GM12878 (cell line): ENCODE measurements around the gene MIEN1. TPM values are rescaled to one million over a fixed set of nuclear protein-coding genes. Genes with fewer than 3 reads are reported as not detected.

Source experiments
- ATAC-seq: fragments of 200-7000 bp; cut with Tn5 transposase; 3 replicates; pipeline ENCODE4 v1.9.1; 2020; ENCODE audit warnings: mild to moderate bottlenecking, moderate library complexity
- BruUV-seq: library from RNA; stranded (reverse); fragments of 400-500 nt; replicated peaks from 2 replicates; lab custom pipeline; 2021; lab: Mats Ljungman, UMichigan
- CTCF ChIA-PET: fragments of 300-600 bp; sonication (Branson Sonifier 250); formaldehyde crosslinking; extraction: SDS; loops from one replicate; lab custom pipeline; 2021; ENCODE audit warnings: inconsistent platforms; lab: Yijun Ruan, JAX
- POLR2A ChIA-PET: fragments of 350-600 bp; formaldehyde crosslinking; extraction: SDS; loops from one replicate; lab custom pipeline; 2021; ENCODE audit warnings: inconsistent platforms; lab: Charles Lee
- RAD21 ChIA-PET: fragments of 300-600 bp; sonication (Branson Sonifier 250); formaldehyde crosslinking; loops from one replicate; lab custom pipeline; 2023; ENCODE audit warnings: antibody characterized with exemption; ENCODE audit not compliant: unreplicated experiment; lab: Charles Lee
- SMC1A ChIA-PET: fragments of 300-600 bp; sonication (Branson Sonifier 250); formaldehyde crosslinking; loops from one replicate; lab custom pipeline; 2023; ENCODE audit not compliant: unreplicated experiment, uncharacterized antibody; lab: Charles Lee
- DNase-seq: peaks from one replicate; pipeline ENCODE4 v3.0.0-alpha.2; 2011; ENCODE audit warnings: low read depth, low spot score
- FAIRE-seq: peaks from 3 replicates; lab custom pipeline; 2011; peaks lifted over from hg19 to GRCh38; lab: Jason Lieb, UNC
- H2AFZ ChIP-seq: 2 replicates; pipeline ENCODE4 v1.6.0; 2011; ENCODE audit warnings: low read depth, low read length, control low read depth; ENCODE audit not compliant: control insufficient read depth
- H3K27ac ChIP-seq: 2 replicates; pipeline ENCODE4 v1.5.1; 2011; ENCODE audit warnings: control low read depth; ENCODE audit not compliant: control insufficient read depth, insufficient read depth
- H3K27me3 ChIP-seq, 2 experiments: replicated peaks in 1 of 2; 2 replicates each; pipeline versions ENCODE4 v1.6.0 to v1.6.1; 2011; ENCODE audit warnings: low read length in 1 of 2; ENCODE audit not compliant: control insufficient read depth in 2 of 2, insufficient read depth in 2 of 2
- H3K36me3 ChIP-seq, 2 experiments: 2 replicates each; pipeline ENCODE4 v1.5.1; 2011; ENCODE audit warnings: low read length in 1 of 2; ENCODE audit not compliant: control insufficient read depth in 2 of 2, insufficient read depth in 2 of 2
- H3K4me1 ChIP-seq: 2 replicates; pipeline ENCODE4 v1.6.1; 2011; ENCODE audit warnings: mild to moderate bottlenecking, low read length, moderate library complexity, mixed read lengths; ENCODE audit not compliant: control insufficient read depth, insufficient read depth
- H3K4me2 ChIP-seq: 2 replicates; pipeline ENCODE4 v1.6.0; 2011; ENCODE audit warnings: control low read depth; ENCODE audit not compliant: control insufficient read depth, insufficient read depth
- H3K4me3 ChIP-seq: fragments of 200-600 bp; sonication (generic); 2 replicates; pipeline ENCODE4 v1.5.1; 2016
- H3K79me2 ChIP-seq: 2 replicates; pipeline ENCODE4 v1.6.0; 2011; ENCODE audit warnings: low read length; ENCODE audit not compliant: control insufficient read depth, insufficient read depth
- H3K9ac ChIP-seq: 2 replicates; pipeline ENCODE4 v1.8.0; 2011; ENCODE audit warnings: low read length, control low read depth, mixed read lengths; ENCODE audit not compliant: control insufficient read depth, insufficient read depth
- H3K9me3 ChIP-seq: replicated peaks from 3 replicates; pipeline ENCODE4 v1.5.1; 2011; ENCODE audit warnings: mild to moderate bottlenecking, low read length; ENCODE audit not compliant: control insufficient read depth, insufficient read depth
- H4K20me1 ChIP-seq: 2 replicates; pipeline ENCODE4 v1.6.0; 2011; ENCODE audit not compliant: control insufficient read depth, insufficient read depth
- ELK1 ChIP-seq: IDR thresholded peaks from 2 replicates; pipeline ENCODE4 v1.6.1; 2012; ENCODE audit warnings: low read depth, low read length, improper control_type of control experiment
- FOXM1 ChIP-seq: IDR thresholded peaks from 2 replicates; pipeline ENCODE4 v1.6.1; 2012; ENCODE audit warnings: low read depth, mild to moderate bottlenecking, inconsistent platforms, low read length, moderate library complexity
- HDAC6 ChIP-seq: fragments of 200-600 bp; sonication (generic); IDR thresholded peaks from one replicate; pipeline ENCODE4 v1.8.0; 2017; ENCODE audit warnings: antibody characterized with exemption; ENCODE audit not compliant: unreplicated experiment
- IKZF1 ChIP-seq: fragments of 450-650 bp; conservative IDR thresholded peaks from 2 replicates; pipeline ENCODE4 v1.6.1; 2017; ENCODE audit warnings: antibody characterized with exemption, mild to moderate bottlenecking
- NFYB ChIP-seq: IDR thresholded peaks from 2 replicates; pipeline ENCODE4 v1.6.1; 2011; ENCODE audit warnings: low read depth, mild to moderate bottlenecking, low read length, improper control_type of control experiment, moderate library complexity; ENCODE audit not compliant: insufficient read depth
- RUNX3 ChIP-seq: IDR thresholded peaks from 2 replicates; pipeline ENCODE4 v1.6.1; 2012; ENCODE audit warnings: low read length, inconsistent platforms
- TCF3 ChIP-seq: IDR thresholded peaks from 2 replicates; pipeline ENCODE4 v1.6.1; 2012; ENCODE audit warnings: low read depth, mild to moderate bottlenecking, low read length, borderline replicate concordance; ENCODE audit not compliant: insufficient read depth
- TCF7 ChIP-seq: IDR thresholded peaks from 2 replicates; pipeline ENCODE4 v1.6.1; 2014; ENCODE audit warnings: antibody characterized with exemption, borderline replicate concordance
- YY1 ChIP-seq: IDR thresholded peaks from 2 replicates; pipeline ENCODE4 v1.6.1; 2011; ENCODE audit warnings: low read depth, mild to moderate bottlenecking, low read length
- WGBS: methylation state at CpG from one replicate; pipeline ENCODE4 v1.1.6; 2016; ENCODE audit warnings: low lambda C conversion rate; ENCODE audit not compliant: insufficient replicate concordance, insufficient coverage; ENCODE audit errors: missing lambda C conversion rate; 5-methylcytosine and 5-hydroxymethylcytosine counted together
- in situ Hi-C: fragments of 300-500 bp; cut with MboI; formaldehyde crosslinking; loops from 9 replicates; pipeline ENCODE4 v1.14.3; 2018; ENCODE audit warnings: mixed read lengths
- intact Hi-C: fragments of 100-400 bp; cut with micrococcal nuclease; formaldehyde crosslinking; loops from one replicate; pipeline ENCODE4 v1.14.2; 2022; ENCODE audit not compliant: unreplicated experiment
- polyA plus RNA-seq, 11 experiments: library from polyadenylated mRNA; depleted of rRNA in 4 of 11; unstranded in 6 of 11; stranded (reverse) in 5 of 11; fragments of >200 nt; fragmentation: Nextera tagmentation in 4 of 11; fragmentation: Illumina TruSeq in 1 of 11; extraction: Ambion mirVana in 4 of 11; extraction: Trizol in 1 of 11; gene quantifications; 1 replicate in 1 of 11; 2 replicates in 10 of 11; pipeline versions ENCODE4 v1.2.1 to v1.2.3, GENCODE V29; 2011 to 2016; ENCODE audit warnings: inconsistent platforms in 2 of 11, missing spikeins in 2 of 11, low read depth in 1 of 11
- total RNA-seq, 4 experiments: library from RNA; depleted of rRNA in 3 of 4; stranded (reverse); fragments of >200 nt in 3 of 4; fragmentation: Illumina TruSeq in 1 of 4; extraction: Trizol in 1 of 4; gene quantifications; 2 replicates each; pipeline versions ENCODE4 v1.2.1 to v1.2.3, GENCODE V29; 2013 to 2021
- TF ChIP-seq, protein P1 (sequence below): IDR thresholded peaks from 2 replicates; pipeline ENCODE4 v1.6.1; 2011; ENCODE audit warnings: borderline replicate concordance, low read depth, mild to moderate bottlenecking, moderate library complexity, low read length; ENCODE audit not compliant: insufficient read depth, poor library complexity, severe bottlenecking
- TF ChIP-seq, protein P2 (sequence below): fragments of 450-650 bp; IDR thresholded peaks from 2 replicates; pipeline ENCODE4 v1.6.1; 2017; ENCODE audit warnings: mild to moderate bottlenecking, moderate library complexity

Gene MIEN1
- total and polyA plus RNA-seq, 10 of the 15 experiments (the other 5 are each of a cell fraction or from before 2014, with no cell fraction given): 24.9 to 89.1 (median 47.7) TPM

DNA sequence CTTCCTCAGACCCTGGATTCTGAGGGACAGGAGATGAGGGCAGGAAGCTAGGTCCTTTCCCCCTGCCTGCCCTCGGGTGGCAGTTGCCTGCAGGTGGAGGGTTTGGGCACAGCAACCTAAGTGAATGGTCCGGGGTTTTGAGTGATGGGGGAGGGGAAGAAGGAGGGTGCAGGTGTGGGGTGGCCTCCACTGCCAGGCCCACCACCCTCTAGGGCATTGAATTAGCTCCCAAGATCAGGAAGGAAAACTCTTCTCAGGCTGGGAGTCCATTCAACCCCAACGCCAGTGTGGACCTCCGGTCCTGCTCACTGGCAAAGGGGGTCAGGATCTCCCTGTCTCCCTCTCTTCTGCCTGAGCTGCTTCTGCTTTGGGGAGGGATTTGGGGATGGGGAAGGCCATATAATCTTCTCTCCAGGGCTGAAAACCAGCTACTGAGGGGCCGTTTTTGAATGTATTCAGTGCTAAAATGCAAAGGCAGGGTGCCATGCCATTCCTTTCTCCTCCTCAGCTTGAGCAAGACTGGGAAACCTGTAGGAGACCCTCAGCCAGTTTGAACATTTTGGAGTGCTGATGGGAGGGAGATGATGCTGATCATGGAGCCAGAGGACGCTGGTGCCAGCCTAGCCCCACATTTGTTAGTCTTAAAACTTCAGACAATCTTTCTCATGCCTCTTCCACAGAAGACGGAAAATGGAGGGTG is 26.2 kb upstream of the MIEN1 start (continued):
- TF ChIP-seq IKZF1: peak; percentile 79

GRCh38 chr17:39755554-39756379 is 25.4 kb upstream of the MIEN1 start:
- Histone ChIP-seq H3K4me1 (peaks cover 66% of the 10 kb centered on the region), H3K27ac (peak overlapping the region; percentile 96), H3K27me3 (no peaks in the 10 kb centered on the region), H2AFZ (no peak overlapping the region; the same call in 1 of the 2 replicates), H3K9me3 (no peaks in the 10 kb centered on the region), H3K36me3 (peaks cover 0 to 6% of the 10 kb centered on the region in 2 experiments; a peak in 1 of 4 replicates), H3K4me3 (peak overlapping the region; percentile 66), H3K9ac (peak overlapping the region; percentile 83), H3K79me2 (peaks cover 29% of the 10 kb centered on the region), H3K4me2 (peak overlapping the region; percentile 87), H4K20me1 (no peaks in the 10 kb centered on the region)
- FAIRE-seq: no peak
- peak; percentile 45 for ATAC-seq
- POLR2A ChIA-PET: interaction anchor here (0.6 to 2.9 kb wide), 20 partner anchors 9 to 368 kb away, joined by 3 to 32 read pairs (median 4); no protein-coding TSS in a partner anchor
- WGBS: under 1% methylated on average over 17 of the region's 18 CpGs
- no TSS peak for BruUV-seq
- RAD21 ChIA-PET: interaction anchor here (0.7 to 3.7 kb wide), 26 partner anchors 9 to 224 kb away, joined by 3 to 57 read pairs (median 7); partner anchors contain the start of genes IKZF3 and PSMD3
- intact Hi-C loops (loop anchor here (2.0 to 5.0 kb wide), 4 partner anchors 25 to 227 kb away; partner anchors contain the start of genes LRRC3C, MIEN1, ORMDL3 and PSMD3), in situ Hi-C loops (loop anchor here (5.0 kb wide), 1 partner anchor 107 kb away; the partner anchor contains the start of gene IKZF3)
- CTCF ChIA-PET: interaction anchor here (0.7 to 5.0 kb wide), 21 partner anchors 11 to 224 kb away, joined by 3 to 39 read pairs (median 5); partner anchors contain the start of genes IKZF3 and MIEN1
- peak; percentile 84 for DNase-seq
- SMC1A ChIA-PET: interaction anchor here (0.7 to 3.0 kb wide), 22 partner anchors 9 to 203 kb away, joined by 3 to 50 read pairs (median 6); partner anchors contain the start of genes IKZF3 and MIEN1
- TF ChIP-seq ELK1: no peak
- TF ChIP-seq YY1: peak; percentile 58; the same call in 1 of the 2 replicates
- TF ChIP-seq TCF3: peak; percentile 87
- TF ChIP-seq TCF7: 0 out of 2 replicates have a peak, but pooled peaks have one; percentile 22
- TF ChIP-seq, protein P1, sequence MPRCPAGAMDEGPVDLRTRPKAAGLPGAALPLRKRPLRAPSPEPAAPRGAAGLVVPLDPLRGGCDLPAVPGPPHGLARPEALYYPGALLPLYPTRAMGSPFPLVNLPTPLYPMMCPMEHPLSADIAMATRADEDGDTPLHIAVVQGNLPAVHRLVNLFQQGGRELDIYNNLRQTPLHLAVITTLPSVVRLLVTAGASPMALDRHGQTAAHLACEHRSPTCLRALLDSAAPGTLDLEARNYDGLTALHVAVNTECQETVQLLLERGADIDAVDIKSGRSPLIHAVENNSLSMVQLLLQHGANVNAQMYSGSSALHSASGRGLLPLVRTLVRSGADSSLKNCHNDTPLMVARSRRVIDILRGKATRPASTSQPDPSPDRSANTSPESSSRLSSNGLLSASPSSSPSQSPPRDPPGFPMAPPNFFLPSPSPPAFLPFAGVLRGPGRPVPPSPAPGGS: peak; percentile 25
- peak; percentile 90 for TF ChIP-seq FOXM1
- TF ChIP-seq NFYB: no peak
- TF ChIP-seq HDAC6: no peak
- TF ChIP-seq, protein P2, sequence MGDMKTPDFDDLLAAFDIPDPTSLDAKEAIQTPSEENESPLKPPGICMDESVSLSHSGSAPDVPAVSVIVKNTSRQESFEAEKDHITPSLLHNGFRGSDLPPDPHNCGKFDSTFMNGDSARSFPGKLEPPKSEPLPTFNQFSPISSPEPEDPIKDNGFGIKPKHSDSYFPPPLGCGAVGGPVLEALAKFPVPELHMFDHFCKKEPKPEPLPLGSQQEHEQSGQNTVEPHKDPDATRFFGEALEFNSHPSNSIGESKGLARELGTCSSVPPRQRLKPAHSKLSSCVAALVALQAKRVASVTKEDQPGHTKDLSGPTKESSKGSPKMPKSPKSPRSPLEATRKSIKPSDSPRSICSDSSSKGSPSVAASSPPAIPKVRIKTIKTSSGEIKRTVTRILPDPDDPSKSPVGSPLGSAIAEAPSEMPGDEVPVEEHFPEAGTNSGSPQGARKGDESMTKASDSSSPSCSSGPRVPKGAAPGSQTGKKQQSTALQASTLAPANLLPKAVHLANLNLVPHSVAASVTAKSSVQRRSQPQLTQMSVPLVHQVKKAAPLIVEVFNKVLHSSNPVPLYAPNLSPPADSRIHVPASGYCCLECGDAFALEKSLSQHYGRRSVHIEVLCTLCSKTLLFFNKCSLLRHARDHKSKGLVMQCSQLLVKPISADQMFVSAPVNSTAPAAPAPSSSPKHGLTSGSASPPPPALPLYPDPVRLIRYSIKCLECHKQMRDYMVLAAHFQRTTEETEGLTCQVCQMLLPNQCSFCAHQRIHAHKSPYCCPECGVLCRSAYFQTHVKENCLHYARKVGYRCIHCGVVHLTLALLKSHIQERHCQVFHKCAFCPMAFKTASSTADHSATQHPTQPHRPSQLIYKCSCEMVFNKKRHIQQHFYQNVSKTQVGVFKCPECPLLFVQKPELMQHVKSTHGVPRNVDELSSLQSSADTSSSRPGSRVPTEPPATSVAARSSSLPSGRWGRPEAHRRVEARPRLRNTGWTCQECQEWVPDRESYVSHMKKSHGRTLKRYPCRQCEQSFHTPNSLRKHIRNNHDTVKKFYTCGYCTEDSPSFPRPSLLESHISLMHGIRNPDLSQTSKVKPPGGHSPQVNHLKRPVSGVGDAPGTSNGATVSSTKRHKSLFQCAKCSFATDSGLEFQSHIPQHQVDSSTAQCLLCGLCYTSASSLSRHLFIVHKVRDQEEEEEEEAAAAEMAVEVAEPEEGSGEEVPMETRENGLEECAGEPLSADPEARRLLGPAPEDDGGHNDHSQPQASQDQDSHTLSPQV: 0 out of 2 replicates have a peak, but pooled peaks have one; percentile 45
- peak; percentile 96 for TF ChIP-seq RUNX3
